Upper lobe of left lung (tissue), 6 donors: Measurements from ENCODE around the gene S100Z. TPM values are rescaled to one million over a fixed set of nuclear protein-coding genes. Genes with fewer than 3 reads are reported as not detected.

Experiments
- ATAC-seq, 2 donors: fragments of 200-7000 bp; cut with Tn5 transposase; one replicate each; pipeline ENCODE4 v1.9.1; 2022; ENCODE audit warnings: mild to moderate bottlenecking in 2 of 2, moderate library complexity in 2 of 2; ENCODE audit not compliant: low FRiP score in 2 of 2
- DNase-seq, 2 donors: peaks; one replicate each; pipeline ENCODE4 v3.0.0-alpha.2; 2019 to 2020
- H3K27ac ChIP-seq, 4 donors: fragments of 200-600 bp; sonication (generic); one replicate each; pipeline ENCODE4 v1.5.1; 2016 to 2019
- H3K27me3 ChIP-seq, 4 donors: fragments of 200-600 bp; sonication (generic); one replicate each; pipeline ENCODE4 v1.5.1; 2017 to 2019
- H3K36me3 ChIP-seq, 4 donors: fragments of 200-600 bp; sonication (generic); one replicate each; pipeline ENCODE4 v1.5.1; 2016 to 2019
- H3K4me1 ChIP-seq, 4 donors: fragments of 200-600 bp; sonication (generic); one replicate each; pipeline ENCODE4 v1.5.1; 2018 to 2019
- H3K4me3 ChIP-seq, 4 donors: fragments of 200-600 bp; sonication (generic); one replicate each; pipeline ENCODE4 v1.5.1; 2017 to 2019; ENCODE audit warnings: mild to moderate bottlenecking in 2 of 4, moderate library complexity in 1 of 4
- H3K9me3 ChIP-seq, 4 donors: fragments of 200-600 bp; sonication (generic); one replicate each; pipeline ENCODE4 v1.5.1; 2018 to 2019
- CTCF ChIP-seq, 6 experiments: fragments of 450-650 bp in 4 of 6; fragments of 200-600 bp in 2 of 6; sonication (generic) in 2 of 6; IDR thresholded peaks; one replicate each; pipeline ENCODE4 v1.5.1; 2016 to 2019; ENCODE audit warnings: antibody characterized with exemption in 6 of 6
- EP300 ChIP-seq, 4 donors: sonication (generic); formaldehyde crosslinking; IDR thresholded peaks; one replicate each; pipeline ENCODE4 v1.5.1; 2017; ENCODE audit warnings: antibody characterized with exemption in 4 of 4, control low read depth in 2 of 4
- POLR2A ChIP-seq, 4 donors: fragments of 450-650 bp; IDR thresholded peaks; one replicate each; pipeline ENCODE4 v1.5.1; 2016 to 2017; ENCODE audit warnings: antibody characterized with exemption in 4 of 4, mild to moderate bottlenecking in 2 of 4
- POLR2AphosphoS5 ChIP-seq, 2 donors: sonication (generic); formaldehyde crosslinking; IDR thresholded peaks; one replicate each; pipeline ENCODE4 v1.5.1; 2017; ENCODE audit warnings: antibody characterized with exemption in 2 of 2
- WGBS, 2 donors: methylation state at CpG; one replicate each; pipeline ENCODE4 v1.1.5; 2017 to 2018; 5-methylcytosine and 5-hydroxymethylcytosine counted together
- total RNA-seq, 6 donors: library from RNA; depleted of rRNA in 4 of 6; stranded (reverse); fragments of >200 nt in 4 of 6; gene quantifications; one replicate each; pipeline versions ENCODE4 v1.1.0 to v1.2.1, GENCODE V29; 2016 to 2021
- donor health status: DM: no; HTN: no; CAD: no; lungs with moderate emphysema.
- donor health status: DM: no; HTN: yes; CAD: no; lungs with severe emphysema.

S100Z gene
- total RNA-seq, 6 donors from 2014 or later = 0.37 to 2.1 (median 0.82) TPM; not detected in 2

- Histone ChIP-seq H3K4me1 (no peaks in the 10 kb centered on the region), H3K36me3 (no peaks in the 10 kb centered on the region), H3K27me3 (no peaks in the 10 kb centered on the region), H3K27ac (no peak overlapping the region), H3K4me3 (no peak overlapping the region), H3K9me3 (no peaks in the 10 kb centered on the region)
- ATAC-seq (no peak), DNase-seq (no peak)
- TF ChIP-seq EP300 (IDR thresholded peaks at IDR 0.05) = no peak
- TF ChIP-seq POLR2A (IDR thresholded peaks at IDR 0.05) = no peak
- TF ChIP-seq POLR2AphosphoS5 (IDR thresholded peaks at IDR 0.05) = no peak
- TF ChIP-seq CTCF (IDR thresholded peaks at IDR 0.05) = no peak
- 33 to 38% methylated on average over 1 of the region's 1 CpG for WGBS, 2 donors
Observed at GRCh38 chr5:76863001-76863400, 13.2 kb downstream of the S100Z start.

GRCh38 chr5:76866503-76866902 is 16.7 kb downstream of the S100Z start:
- 85 to 91% methylated on average over 2 of the region's 2 CpGs for WGBS, 2 donors
- TF ChIP-seq CTCF (IDR thresholded peaks at IDR 0.05) (no peak), POLR2AphosphoS5 (IDR thresholded peaks at IDR 0.05) (no peak), POLR2A (IDR thresholded peaks at IDR 0.05) (no peak), EP300 (IDR thresholded peaks at IDR 0.05) (no peak)
- no peaks in the 10 kb centered on the region for H3K36me3 ChIP-seq
- H3K27ac ChIP-seq = no peak overlapping the region
- H3K27me3 ChIP-seq = no peaks in the 10 kb centered on the region
- H3K4me1 ChIP-seq = no peaks in the 10 kb centered on the region
- ATAC-seq = no peak
- H3K9me3 ChIP-seq = no peaks in the 10 kb centered on the region
- H3K4me3 ChIP-seq = no peak overlapping the region
- no peak for DNase-seq

- WGBS, 2 donors = 68 to 78% methylated on average over 4 of the region's 4 CpGs
- H3K4me3 ChIP-seq = no peak overlapping the region
- DNase-seq (no peak), ATAC-seq (no peak)
- TF ChIP-seq CTCF (IDR thresholded peaks at IDR 0.05) (no peak), POLR2A (IDR thresholded peaks at IDR 0.05) (no peak), POLR2AphosphoS5 (IDR thresholded peaks at IDR 0.05) (no peak), EP300 (IDR thresholded peaks at IDR 0.05) (no peak)
- no peaks in the 10 kb centered on the region for H3K27me3 ChIP-seq
- no peak overlapping the region for H3K27ac ChIP-seq
- no peaks in the 10 kb centered on the region for H3K4me1 ChIP-seq
- no peaks in the 10 kb centered on the region for H3K9me3 ChIP-seq
- no peaks in the 10 kb centered on the region for H3K36me3 ChIP-seq
Observed at GRCh38 chr5:76867038-76867437, 17.2 kb downstream of the S100Z start.

GRCh38 chr5:76867827-76868693 is 18.2 kb downstream of the S100Z start:
- 73 to 80% methylated on average over 8 of the region's 8 CpGs for WGBS, 2 donors
- H3K9me3 ChIP-seq = no peaks in the 10 kb centered on the region
- H3K4me1 ChIP-seq = no peaks in the 10 kb centered on the region
- H3K36me3 ChIP-seq = no peaks in the 10 kb centered on the region
- peak in 1 of 2 donors; percentile 56 for DNase-seq
- H3K27ac ChIP-seq = no peak overlapping the region
- no peaks in the 10 kb centered on the region for H3K27me3 ChIP-seq
- no peak for TF ChIP-seq POLR2AphosphoS5 (IDR thresholded peaks at IDR 0.05)
- TF ChIP-seq POLR2A (IDR thresholded peaks at IDR 0.05) = no peak
- TF ChIP-seq EP300 (IDR thresholded peaks at IDR 0.05) = no peak
- TF ChIP-seq CTCF (IDR thresholded peaks at IDR 0.05) = peak; percentile 57 to 83 (median 71)
- peak; percentile 73 to 86 for ATAC-seq
- H3K4me3 ChIP-seq = no peak overlapping the region

- TF ChIP-seq POLR2A (IDR thresholded peaks at IDR 0.05) (no peak), POLR2AphosphoS5 (IDR thresholded peaks at IDR 0.05) (no peak), CTCF (IDR thresholded peaks at IDR 0.05) (no peak), EP300 (IDR thresholded peaks at IDR 0.05) (no peak)
- Histone ChIP-seq H3K9me3 (no peaks in the 10 kb centered on the region), H3K27me3 (no peaks in the 10 kb centered on the region), H3K36me3 (no peaks in the 10 kb centered on the region), H3K4me3 (no peak overlapping the region), H3K4me1 (no peaks in the 10 kb centered on the region), H3K27ac (no peak overlapping the region)
- ATAC-seq (no peak), DNase-seq (no peak)
- 77 to 83% methylated on average over 6 of the region's 6 CpGs for WGBS, 2 donors
Observed at GRCh38 chr5:76870046-76870445, 20.2 kb downstream of the S100Z start.
